Activated CD8-positive, alpha-beta T cell treated with anti-CD3 and anti-CD28 coated beads for 36 hours (primary cell): ENCODE measurements around the gene CNPY1. TPM values are rescaled to one million over a fixed set of nuclear protein-coding genes. Genes with fewer than 3 reads are reported as not detected.

ENCODE experiments used
- ATAC-seq: fragments of 200-7000 bp; cut with Tn5 transposase; one replicate; pipeline ENCODE4 v1.10.0; 2021; ENCODE audit warnings: mild to moderate bottlenecking, moderate library complexity
- CTCF ChIA-PET: fragments of 350-600 bp; sonication (Branson Sonifier 250); formaldehyde crosslinking; loops from one replicate; lab custom pipeline; 2021; ENCODE audit warnings: antibody characterized with exemption; lab: Charles Lee
- POLR2A ChIA-PET: fragments of 350-600 bp; sonication (Branson Sonifier 250); formaldehyde crosslinking; loops from one replicate; lab custom pipeline; 2021; ENCODE audit warnings: antibody characterized with exemption; lab: Charles Lee
- DNase-seq: peaks from one replicate; pipeline ENCODE4 v3.0.0-alpha.2; 2020
- H3K27ac Mint-ChIP-seq: one replicate; pipeline ENCODE4 v1.8.0; 2021; ENCODE audit warnings: mild to moderate bottlenecking, mixed read lengths
- H3K27me3 Mint-ChIP-seq: one replicate; pipeline ENCODE4 v1.8.0; 2021; ENCODE audit warnings: mixed read lengths
- H3K36me3 Mint-ChIP-seq: one replicate; pipeline ENCODE4 v1.8.0; 2021; ENCODE audit warnings: low read depth, mixed read lengths
- H3K4me1 Mint-ChIP-seq: one replicate; pipeline ENCODE4 v1.8.0; 2021; ENCODE audit warnings: low read depth, mixed read lengths
- H3K4me3 Mint-ChIP-seq: one replicate; pipeline ENCODE4 v1.8.0; 2021; ENCODE audit warnings: mild to moderate bottlenecking, moderate library complexity, mixed read lengths
- H3K9me3 Mint-ChIP-seq: one replicate; pipeline ENCODE4 v1.8.0; 2021; ENCODE audit warnings: mixed read lengths
- intact Hi-C: fragments of 100-400 bp; cut with micrococcal nuclease; formaldehyde crosslinking; loops from one replicate; pipeline ENCODE4 v1.10.0; 2022
- total RNA-seq, 2 experiments: library from RNA; stranded (reverse); gene quantifications; one replicate each; pipeline ENCODE4 v1.2.3, GENCODE V29; 2021
- TF ChIP-seq, protein P1 (sequence below): fragments of 200-600 bp; IDR thresholded peaks from one replicate; pipeline ENCODE4 v1.8.0; 2022; ENCODE audit warnings: antibody characterized with exemption, mild to moderate bottlenecking

The CNPY1 gene
- total RNA-seq, 2 experiments from 2014 or later: not detected

- H3K4me1 Mint-ChIP-seq: peaks cover 5% of the 10 kb centered on the region
- H3K27me3 Mint-ChIP-seq: peaks cover 75% of the 10 kb centered on the region
- TF ChIP-seq, protein P1, sequence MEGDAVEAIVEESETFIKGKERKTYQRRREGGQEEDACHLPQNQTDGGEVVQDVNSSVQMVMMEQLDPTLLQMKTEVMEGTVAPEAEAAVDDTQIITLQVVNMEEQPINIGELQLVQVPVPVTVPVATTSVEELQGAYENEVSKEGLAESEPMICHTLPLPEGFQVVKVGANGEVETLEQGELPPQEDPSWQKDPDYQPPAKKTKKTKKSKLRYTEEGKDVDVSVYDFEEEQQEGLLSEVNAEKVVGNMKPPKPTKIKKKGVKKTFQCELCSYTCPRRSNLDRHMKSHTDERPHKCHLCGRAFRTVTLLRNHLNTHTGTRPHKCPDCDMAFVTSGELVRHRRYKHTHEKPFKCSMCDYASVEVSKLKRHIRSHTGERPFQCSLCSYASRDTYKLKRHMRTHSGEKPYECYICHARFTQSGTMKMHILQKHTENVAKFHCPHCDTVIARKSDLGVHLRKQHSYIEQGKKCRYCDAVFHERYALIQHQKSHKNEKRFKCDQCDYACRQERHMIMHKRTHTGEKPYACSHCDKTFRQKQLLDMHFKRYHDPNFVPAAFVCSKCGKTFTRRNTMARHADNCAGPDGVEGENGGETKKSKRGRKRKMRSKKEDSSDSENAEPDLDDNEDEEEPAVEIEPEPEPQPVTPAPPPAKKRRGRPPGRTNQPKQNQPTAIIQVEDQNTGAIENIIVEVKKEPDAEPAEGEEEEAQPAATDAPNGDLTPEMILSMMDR: no peak
- ChIA-PET CTCF (no interaction called here), POLR2A (interaction anchor here (1.0 kb wide), 1 partner anchor 9 kb away, joined by 3 read pairs; no protein-coding TSS in a partner anchor)
- H3K9me3 Mint-ChIP-seq: no peaks in the 10 kb centered on the region
- DNase-seq (no peak), ATAC-seq (no peak)
- intact Hi-C loops: loop anchor here (5.0 kb wide), 2 partner anchors 72 to 83 kb away; no protein-coding TSS in a partner anchor
- H3K4me3 Mint-ChIP-seq: no peak overlapping the region
- no peaks in the 10 kb centered on the region for H3K36me3 Mint-ChIP-seq
- H3K27ac Mint-ChIP-seq: no peak overlapping the region
Measured at GRCh38 chr7:155459700-155460461, 86.5 kb downstream of the CNPY1 start.

- intact Hi-C loops: loop anchor here (5.0 kb wide), 2 partner anchors 73 to 82 kb away; no protein-coding TSS in a partner anchor
- ATAC-seq (no peak), DNase-seq (no peak)
- TF ChIP-seq, protein P1: no peak
- Mint-ChIP-seq H3K9me3 (no peaks in the 10 kb centered on the region), H3K27ac (no peak overlapping the region), H3K27me3 (peaks cover 74% of the 10 kb centered on the region), H3K4me1 (peaks cover 5% of the 10 kb centered on the region), H3K4me3 (peak overlapping the region; percentile 38), H3K36me3 (no peaks in the 10 kb centered on the region)
- CTCF ChIA-PET: no interaction called here
- POLR2A ChIA-PET: no interaction called here
Measured at GRCh38 chr7:155458878-155459699, 87.3 kb downstream of the CNPY1 start.

DNA sequence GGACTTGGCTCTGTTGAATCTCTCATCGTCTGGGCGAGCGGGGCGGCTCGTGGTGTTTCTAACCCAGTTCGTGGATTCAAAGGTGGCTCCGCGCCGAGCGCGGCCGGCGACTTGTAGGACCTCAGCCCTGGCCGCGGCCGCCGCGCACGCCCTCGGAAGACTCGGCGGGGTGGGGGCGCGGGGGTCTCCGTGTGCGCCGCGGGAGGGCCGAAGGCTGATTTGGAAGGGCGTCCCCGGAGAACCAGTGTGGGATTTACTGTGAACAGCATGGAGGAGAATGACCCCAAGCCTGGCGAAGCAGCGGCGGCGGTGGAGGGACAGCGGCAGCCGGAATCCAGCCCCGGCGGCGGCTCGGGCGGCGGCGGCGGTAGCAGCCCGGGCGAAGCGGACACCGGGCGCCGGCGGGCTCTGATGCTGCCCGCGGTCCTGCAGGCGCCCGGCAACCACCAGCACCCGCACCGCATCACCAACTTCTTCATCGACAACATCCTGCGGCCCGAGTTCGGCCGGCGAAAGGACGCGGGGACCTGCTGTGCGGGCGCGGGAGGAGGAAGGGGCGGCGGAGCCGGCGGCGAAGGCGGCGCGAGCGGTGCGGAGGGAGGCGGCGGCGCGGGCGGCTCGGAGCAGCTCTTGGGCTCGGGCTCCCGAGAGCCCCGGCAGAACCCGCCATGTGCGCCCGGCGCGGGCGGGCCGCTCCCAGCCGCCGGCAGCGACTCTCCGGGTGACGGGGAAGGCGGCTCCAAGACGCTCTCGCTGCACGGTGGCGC is 88.1 kb downstream of the CNPY1 start, which contains the start of gene EN2:
Gene EN2 (plus strand): TSS at position 19 of the 767 bp plus-strand sequence. CDS start 249 bp downstream, at position 268.
- no peak for DNase-seq
- Mint-ChIP-seq H3K36me3 (no peaks in the 10 kb centered on the region), H3K4me3 (peak within 1 kb of the TSS; percentile 44), H3K9me3 (no peaks in the 10 kb centered on the region), H3K27ac (no peak within 1 kb of the TSS), H3K27me3 (peaks cover 69% of the 10 kb centered on the region), H3K4me1 (peaks cover 5% of the 10 kb centered on the region)
- TF ChIP-seq, protein P1: no peak
- ChIA-PET CTCF (no interaction called here), POLR2A (no interaction called here)
- ATAC-seq: no peak
- intact Hi-C loops: loop anchor here (5.0 kb wide), 2 partner anchors 74 to 81 kb away; no protein-coding TSS in a partner anchor

GRCh38 chr7:155457544-155458110 is 88.7 kb downstream of the CNPY1 start:
- TF ChIP-seq, protein P1: no peak
- DNase-seq (no peak), ATAC-seq (no peak)
- peaks cover 5% of the 10 kb centered on the region for H3K4me1 Mint-ChIP-seq
- H3K4me3 Mint-ChIP-seq: peak overlapping the region; percentile 31
- no peak overlapping the region for H3K27ac Mint-ChIP-seq
- H3K27me3 Mint-ChIP-seq: peaks cover 74% of the 10 kb centered on the region
- no peaks in the 10 kb centered on the region for H3K36me3 Mint-ChIP-seq
- CTCF ChIA-PET: no interaction called here
- POLR2A ChIA-PET: interaction anchor here (0.8 kb wide), 1 partner anchor 51 kb away, joined by 3 read pairs; no protein-coding TSS in a partner anchor
- intact Hi-C loops: loop anchor here (5.0 kb wide), 2 partner anchors 75 to 80 kb away; no protein-coding TSS in a partner anchor
- H3K9me3 Mint-ChIP-seq: no peaks in the 10 kb centered on the region
